Measurements from ENCODE around the gene LGMN.

LGMN gene

GRCh38 chr14:92677955-92678354 is 70.5 kb downstream of the LGMN start:
- no peak overlapping the region for H3K4me3 ChIP-seq (ENCODE audit: low read depth, low read length)

GRCh38 chr14:92677087-92677668 is 71.2 kb downstream of the LGMN start:
- H3K4me3 ChIP-seq (ENCODE audit: low read depth, low read length) = no peak overlapping the region

DNA sequence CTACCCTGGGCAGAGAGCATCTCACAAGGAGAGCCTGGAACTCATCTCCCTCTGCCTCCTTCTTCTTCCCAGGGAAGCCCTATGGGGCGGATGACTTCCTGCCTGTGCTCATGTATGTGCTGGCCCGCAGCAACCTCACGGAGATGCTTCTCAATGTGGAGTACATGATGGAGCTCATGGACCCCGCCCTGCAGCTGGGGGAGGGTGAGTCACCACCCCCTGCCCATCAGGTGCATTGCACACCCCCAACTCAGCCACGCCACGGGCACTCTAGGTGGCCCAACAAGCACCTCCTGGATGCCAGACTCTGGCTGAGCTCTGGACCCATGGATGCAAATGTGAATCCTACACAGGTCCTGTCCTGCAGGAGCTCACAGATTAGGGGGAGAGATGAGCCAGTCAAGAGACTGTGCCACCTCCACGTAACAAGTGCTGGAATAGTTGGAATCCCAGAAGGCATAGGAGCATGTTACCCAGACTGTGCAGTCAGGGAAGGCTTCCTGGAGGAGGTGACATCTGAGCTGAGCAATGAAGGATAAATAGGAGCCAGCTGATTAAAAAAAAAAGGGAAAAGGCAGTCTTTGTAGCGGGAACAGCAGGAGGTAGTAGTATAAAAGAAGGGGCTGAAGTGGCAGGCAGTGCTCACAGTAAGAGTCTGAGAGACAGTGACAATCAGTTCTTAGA is 71.9 kb downstream of the LGMN start:
- H3K4me3 ChIP-seq (ENCODE audit: low read depth, low read length) = no peak overlapping the region

GRCh38 chr14:92675976-92676375 is 72.5 kb downstream of the LGMN start:
- H3K4me3 ChIP-seq (ENCODE audit: low read depth, low read length) = no peak overlapping the region

- no peak overlapping the region for H3K4me3 ChIP-seq (ENCODE audit: low read depth, low read length)
Measured at GRCh38 chr14:92675421-92675820, 73.0 kb downstream of the LGMN start.

DNA sequence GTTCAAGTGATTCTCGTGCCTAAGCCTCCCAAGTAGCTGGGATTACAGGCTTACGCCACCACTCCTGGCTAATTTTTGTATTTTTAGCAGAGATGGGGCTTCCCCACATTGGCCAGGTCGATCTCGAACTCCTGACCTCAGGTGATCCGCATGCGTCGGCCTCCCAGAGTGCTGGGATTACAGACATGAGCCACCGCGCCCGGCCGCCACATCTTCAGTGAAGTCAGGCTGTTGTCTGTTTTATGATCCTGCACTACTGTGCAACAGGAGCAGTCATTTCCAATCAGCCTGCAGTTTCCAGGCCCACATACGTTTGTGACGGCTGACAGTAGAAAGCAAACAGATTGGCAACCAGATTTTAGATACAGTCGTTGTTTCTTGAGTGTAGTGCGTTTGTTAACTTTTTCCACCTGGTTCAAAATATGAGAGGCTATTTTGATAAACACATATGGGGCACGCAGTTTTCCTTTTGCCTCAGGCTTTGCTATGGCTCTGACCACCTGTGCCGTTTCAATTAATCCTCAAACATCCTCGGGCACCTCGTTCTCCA is 74.8 kb downstream of the LGMN start:
- no peak overlapping the region for H3K4me3 ChIP-seq (ENCODE audit: low read depth, low read length)

DNA sequence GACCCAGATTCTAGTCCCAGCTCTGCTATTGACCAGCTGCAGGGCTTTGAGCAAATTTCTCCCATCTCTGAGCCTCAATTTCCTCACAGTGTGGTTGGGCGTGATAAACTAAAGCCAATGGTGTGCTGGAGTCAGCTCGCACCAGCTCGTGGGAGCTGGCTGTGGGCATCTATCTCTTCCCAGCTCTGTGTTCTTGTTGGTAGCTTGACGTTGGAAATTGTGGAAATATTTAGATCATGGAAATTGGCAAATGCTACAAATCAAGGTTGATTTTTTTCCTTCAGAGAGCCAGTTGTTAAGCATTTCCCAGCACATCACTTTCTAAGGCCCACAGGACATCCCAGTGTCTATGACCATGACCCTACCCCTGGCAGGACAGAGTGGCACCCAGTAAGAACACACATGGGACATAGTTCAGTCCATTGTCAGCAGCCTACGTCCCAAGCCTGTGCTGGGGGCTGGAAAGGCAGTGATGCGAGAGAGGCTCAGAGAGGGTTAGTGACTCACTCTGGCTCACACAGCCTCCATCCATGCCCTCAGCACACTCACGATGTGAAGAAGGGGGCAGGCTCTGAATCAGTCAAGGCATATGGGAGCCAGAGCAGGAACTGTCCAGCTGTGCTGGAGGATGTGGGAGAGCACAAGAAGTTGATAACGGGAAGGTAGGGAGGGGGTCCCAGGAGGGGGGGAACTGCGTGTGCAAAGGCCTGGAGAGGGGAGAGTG is 77.6 kb downstream of the LGMN start:
- H3K4me3 ChIP-seq (ENCODE audit: low read depth, low read length) = no peak overlapping the region

DNA sequence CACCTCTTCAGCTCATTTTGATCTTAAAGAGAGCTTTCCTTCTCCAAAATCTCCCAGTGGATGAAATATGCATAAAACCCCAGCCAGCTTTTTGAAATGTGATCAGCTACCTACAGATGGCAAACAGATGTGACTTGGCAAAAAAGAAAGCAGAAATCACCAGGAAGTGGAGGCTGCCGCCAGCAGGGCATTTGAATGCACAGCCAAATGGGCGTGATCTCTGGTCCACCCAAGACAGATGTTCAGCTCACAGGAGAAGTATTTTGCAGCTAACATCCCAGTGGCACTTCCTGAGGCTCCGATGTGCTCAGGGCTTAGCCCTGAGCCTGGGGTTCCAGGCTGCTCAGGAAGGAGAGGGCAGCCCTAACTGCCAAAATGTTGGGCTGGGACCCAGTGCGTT is 78.3 kb downstream of the LGMN start:
- H3K4me3 ChIP-seq (ENCODE audit: low read depth, low read length) = no peak overlapping the region

DNA sequence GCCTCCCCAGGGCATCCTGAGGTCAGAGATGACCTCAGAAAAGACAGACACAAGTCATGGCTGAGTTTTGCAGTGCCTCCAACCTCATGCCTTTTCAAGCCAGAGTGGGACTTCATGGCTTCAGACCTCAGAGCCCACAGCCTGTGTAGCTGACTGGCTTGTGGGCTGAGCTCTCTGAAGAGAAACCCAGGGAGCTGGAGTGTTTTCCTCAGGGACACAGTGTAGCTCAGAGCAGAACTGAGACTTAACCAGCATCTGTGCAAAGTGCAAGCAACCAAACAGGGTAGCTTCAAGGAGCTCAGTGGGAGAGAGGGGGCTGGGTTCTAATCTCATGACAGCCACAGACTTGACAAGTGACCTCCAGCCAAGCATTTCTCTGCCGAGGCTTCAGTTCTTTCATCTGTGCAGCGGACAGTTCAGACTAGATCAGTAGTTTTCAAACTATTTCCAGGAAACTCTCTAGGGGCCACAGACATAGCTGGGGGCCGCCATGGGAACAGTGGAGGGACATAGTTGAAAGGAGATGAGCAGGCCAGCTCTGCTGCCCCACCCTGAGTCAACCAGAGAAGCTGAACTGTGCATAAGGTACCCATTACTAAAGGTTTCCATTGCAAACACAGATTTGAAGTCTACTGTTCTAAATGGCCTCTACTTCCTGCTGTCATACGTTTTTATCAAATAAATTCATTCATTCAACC is 80.0 kb downstream of the LGMN start:
- H3K4me3 ChIP-seq (ENCODE audit: low read depth, low read length) = no peak overlapping the region

GRCh38 chr14:92666251-92666650 is 82.2 kb downstream of the LGMN start:
- H3K4me3 ChIP-seq (ENCODE audit: low read depth, low read length) = no peak overlapping the region

DNA sequence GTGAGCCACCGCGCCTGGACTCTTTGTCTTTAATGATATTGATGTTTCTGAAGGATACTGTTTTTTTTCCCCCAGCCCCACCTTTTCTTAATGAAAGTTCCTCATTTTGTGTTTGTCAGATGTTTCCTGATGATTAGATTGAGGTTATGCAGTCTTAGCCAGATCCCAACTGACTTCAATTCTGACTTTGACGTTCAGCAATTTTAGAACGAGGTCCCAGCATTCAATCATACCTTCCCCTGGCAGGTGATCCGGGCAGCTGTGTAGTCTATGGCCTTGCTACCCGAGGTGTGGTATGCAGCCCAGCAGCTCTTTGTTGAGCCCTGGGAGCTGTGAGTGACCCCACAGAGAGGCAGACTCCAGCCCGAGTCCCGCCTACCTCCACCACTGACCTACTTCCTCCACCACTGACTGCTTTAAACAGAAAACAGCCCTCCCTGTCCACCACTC is 82.7 kb downstream of the LGMN start:
- no peak overlapping the region for H3K4me3 ChIP-seq (ENCODE audit: low read depth, low read length)

DNA sequence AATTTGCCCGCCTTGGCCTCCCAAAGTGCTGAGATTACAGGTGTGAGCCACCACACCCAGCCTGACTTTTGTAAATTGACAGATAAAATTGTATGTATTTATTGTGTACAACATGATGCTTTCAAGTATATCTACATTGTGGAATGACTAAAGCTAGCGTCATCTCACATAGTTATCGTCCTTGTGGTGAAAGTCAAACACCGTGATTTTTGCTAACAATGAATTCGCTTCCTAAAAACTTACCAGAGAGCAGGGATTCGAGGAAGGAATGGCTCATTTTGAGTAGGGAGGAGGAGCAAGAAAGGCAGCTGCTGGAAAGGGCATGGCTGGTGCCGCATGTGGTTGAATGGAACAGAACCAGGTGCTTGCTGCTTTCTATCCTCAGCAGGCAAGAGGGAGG is 85.4 kb downstream of the LGMN start:
- H3K4me3 ChIP-seq (ENCODE audit: low read depth, low read length) = no peak overlapping the region

GRCh38 chr14:92660571-92660970 is 87.9 kb downstream of the LGMN start:
- no peak overlapping the region for H3K4me3 ChIP-seq (ENCODE audit: low read depth, low read length)

- H3K4me3 ChIP-seq (ENCODE audit: low read depth, low read length) = no peak overlapping the region
Measured at GRCh38 chr14:92659765-92660561, 88.5 kb downstream of the LGMN start.

- H3K4me3 ChIP-seq (ENCODE audit: low read depth, low read length) = no peak overlapping the region
Measured at GRCh38 chr14:92658684-92659083, 89.7 kb downstream of the LGMN start.

GRCh38 chr14:92658160-92658559 is 90.3 kb downstream of the LGMN start:
- H3K4me3 ChIP-seq (ENCODE audit: low read depth, low read length) = no peak overlapping the region

- no peak overlapping the region for H3K4me3 ChIP-seq (ENCODE audit: low read depth, low read length)
Measured at GRCh38 chr14:92657457-92658142, 90.8 kb downstream of the LGMN start.

- no peak overlapping the region for H3K4me3 ChIP-seq (ENCODE audit: low read depth, low read length)
Measured at GRCh38 chr14:92656306-92657081, 91.9 kb downstream of the LGMN start.
